GM12892 (cell line): Measurements from ENCODE around the gene CRY2.

Source experiments
- POLR2AphosphoS5 ChIP-seq: IDR thresholded peaks from 2 replicates; pipeline ENCODE4 v1.6.1; 2011; ENCODE audit warnings: low read depth, low read length, control low read depth
- TAF1 ChIP-seq: IDR thresholded peaks from 2 replicates; pipeline ENCODE4 v1.6.1; 2011; ENCODE audit warnings: low read depth, mild to moderate bottlenecking, control low read depth, low read length, borderline replicate concordance

- TF ChIP-seq POLR2AphosphoS5 (no peak), TAF1 (no peak)
These were observed 33.7 kb downstream of the CRY2 start for GRCh38 chr11:45880772-45881570.
